GM19238 (cell line): ENCODE results near the gene H2BK1.

Experiments used
- DNase-seq: peaks from one replicate; pipeline ENCODE4 v3.0.0; 2011; ENCODE audit warnings: low spot score; ENCODE audit not compliant: insufficient read length

Gene H2BK1

GRCh38 chr7:151179946-151180345 is 30.3 kb downstream of the H2BK1 start:
- DNase-seq, result no peak

GRCh38 chr7:151179287-151179860 is 30.9 kb downstream of the H2BK1 start:
- no peak for DNase-seq

GRCh38 chr7:151178831-151179230 is 31.5 kb downstream of the H2BK1 start:
- DNase-seq, result no peak

- no peak for DNase-seq
Measured at GRCh38 chr7:151178236-151178635, 32.1 kb downstream of the H2BK1 start.

- no peak for DNase-seq
Measured at GRCh38 chr7:151177310-151177709, 33.0 kb downstream of the H2BK1 start.

GRCh38 chr7:151176401-151176800 is 33.9 kb downstream of the H2BK1 start:
- DNase-seq, result no peak

- no peak for DNase-seq
Measured at GRCh38 chr7:151175793-151176311, 34.4 kb downstream of the H2BK1 start.

- DNase-seq, result no peak
Measured at GRCh38 chr7:151175047-151175792, 35.1 kb downstream of the H2BK1 start.

- DNase-seq, result no peak
Measured at GRCh38 chr7:151174246-151175046, 35.8 kb downstream of the H2BK1 start.

- DNase-seq, result no peak
Measured at GRCh38 chr7:151173386-151174245, 36.7 kb downstream of the H2BK1 start.

GRCh38 chr7:151172273-151173141 is 37.8 kb downstream of the H2BK1 start:
- DNase-seq, result peak; percentile 81

- DNase-seq, result no peak
Measured at GRCh38 chr7:151168787-151169162, 41.5 kb downstream of the H2BK1 start.

GRCh38 chr7:151168003-151168786 is 42.1 kb downstream of the H2BK1 start:
- peak; percentile 56 for DNase-seq

GRCh38 chr7:151167197-151167961 is 42.9 kb downstream of the H2BK1 start, which contains the start of gene GBX1:
GBX1 (minus strand) TSS chr7:151167694; CDS start chr7:151167548, 146 bp downstream.
- no peak for DNase-seq

- DNase-seq, result no peak
Measured at GRCh38 chr7:151166629-151167196, 43.6 kb downstream of the H2BK1 start.

- no peak for DNase-seq
Measured at GRCh38 chr7:151161757-151162156, 48.5 kb downstream of the H2BK1 start.
